ENCODE data around the gene LYZL2.

- TF ChIP-seq, protein P1, sequence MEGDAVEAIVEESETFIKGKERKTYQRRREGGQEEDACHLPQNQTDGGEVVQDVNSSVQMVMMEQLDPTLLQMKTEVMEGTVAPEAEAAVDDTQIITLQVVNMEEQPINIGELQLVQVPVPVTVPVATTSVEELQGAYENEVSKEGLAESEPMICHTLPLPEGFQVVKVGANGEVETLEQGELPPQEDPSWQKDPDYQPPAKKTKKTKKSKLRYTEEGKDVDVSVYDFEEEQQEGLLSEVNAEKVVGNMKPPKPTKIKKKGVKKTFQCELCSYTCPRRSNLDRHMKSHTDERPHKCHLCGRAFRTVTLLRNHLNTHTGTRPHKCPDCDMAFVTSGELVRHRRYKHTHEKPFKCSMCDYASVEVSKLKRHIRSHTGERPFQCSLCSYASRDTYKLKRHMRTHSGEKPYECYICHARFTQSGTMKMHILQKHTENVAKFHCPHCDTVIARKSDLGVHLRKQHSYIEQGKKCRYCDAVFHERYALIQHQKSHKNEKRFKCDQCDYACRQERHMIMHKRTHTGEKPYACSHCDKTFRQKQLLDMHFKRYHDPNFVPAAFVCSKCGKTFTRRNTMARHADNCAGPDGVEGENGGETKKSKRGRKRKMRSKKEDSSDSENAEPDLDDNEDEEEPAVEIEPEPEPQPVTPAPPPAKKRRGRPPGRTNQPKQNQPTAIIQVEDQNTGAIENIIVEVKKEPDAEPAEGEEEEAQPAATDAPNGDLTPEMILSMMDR (IDR thresholded peaks at IDR 0.05), result no peak
- TF ChIP-seq POLR2A (IDR thresholded peaks at IDR 0.05), result no peak
These were observed 50.0 kb downstream of the LYZL2 start for GRCh38 chr10:30579574-30579973.
